WI38 (cell line): ENCODE results near the gene EVC2.

Experiments used
- H3K4me3 ChIP-seq: 2 replicates; pipeline ENCODE4 v1.5.1; 2011; ENCODE audit warnings: low read depth, mild to moderate bottlenecking, control low read depth, low read length
- TF ChIP-seq, protein P1 (sequence below): IDR thresholded peaks from 2 replicates; pipeline ENCODE4 v1.5.1; 2012; ENCODE audit warnings: low read depth, mild to moderate bottlenecking, control low read depth, low read length

The EVC2 gene

DNA sequence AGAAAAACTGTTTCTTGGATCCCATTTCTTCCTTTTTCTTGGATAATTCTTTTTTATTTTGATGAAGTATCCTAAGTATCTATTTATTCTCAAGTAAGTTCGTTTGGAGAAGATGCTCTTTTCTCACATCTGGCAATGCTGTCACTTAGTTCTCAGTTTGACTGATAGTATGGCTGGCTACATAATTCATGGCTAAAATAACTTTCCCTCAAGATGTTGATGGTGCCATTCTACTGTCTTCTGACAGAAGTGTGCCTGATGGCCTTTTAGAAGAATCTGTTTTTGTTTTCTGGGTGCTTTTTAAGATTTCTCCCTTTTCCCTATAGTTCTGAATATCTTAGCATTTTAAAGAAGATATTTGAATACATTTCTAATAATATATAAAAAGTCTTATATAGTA is 41.6 kb downstream of the EVC2 start:
- H3K4me3 ChIP-seq: no peak overlapping the region
- TF ChIP-seq, protein P1, sequence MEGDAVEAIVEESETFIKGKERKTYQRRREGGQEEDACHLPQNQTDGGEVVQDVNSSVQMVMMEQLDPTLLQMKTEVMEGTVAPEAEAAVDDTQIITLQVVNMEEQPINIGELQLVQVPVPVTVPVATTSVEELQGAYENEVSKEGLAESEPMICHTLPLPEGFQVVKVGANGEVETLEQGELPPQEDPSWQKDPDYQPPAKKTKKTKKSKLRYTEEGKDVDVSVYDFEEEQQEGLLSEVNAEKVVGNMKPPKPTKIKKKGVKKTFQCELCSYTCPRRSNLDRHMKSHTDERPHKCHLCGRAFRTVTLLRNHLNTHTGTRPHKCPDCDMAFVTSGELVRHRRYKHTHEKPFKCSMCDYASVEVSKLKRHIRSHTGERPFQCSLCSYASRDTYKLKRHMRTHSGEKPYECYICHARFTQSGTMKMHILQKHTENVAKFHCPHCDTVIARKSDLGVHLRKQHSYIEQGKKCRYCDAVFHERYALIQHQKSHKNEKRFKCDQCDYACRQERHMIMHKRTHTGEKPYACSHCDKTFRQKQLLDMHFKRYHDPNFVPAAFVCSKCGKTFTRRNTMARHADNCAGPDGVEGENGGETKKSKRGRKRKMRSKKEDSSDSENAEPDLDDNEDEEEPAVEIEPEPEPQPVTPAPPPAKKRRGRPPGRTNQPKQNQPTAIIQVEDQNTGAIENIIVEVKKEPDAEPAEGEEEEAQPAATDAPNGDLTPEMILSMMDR: no peak

DNA sequence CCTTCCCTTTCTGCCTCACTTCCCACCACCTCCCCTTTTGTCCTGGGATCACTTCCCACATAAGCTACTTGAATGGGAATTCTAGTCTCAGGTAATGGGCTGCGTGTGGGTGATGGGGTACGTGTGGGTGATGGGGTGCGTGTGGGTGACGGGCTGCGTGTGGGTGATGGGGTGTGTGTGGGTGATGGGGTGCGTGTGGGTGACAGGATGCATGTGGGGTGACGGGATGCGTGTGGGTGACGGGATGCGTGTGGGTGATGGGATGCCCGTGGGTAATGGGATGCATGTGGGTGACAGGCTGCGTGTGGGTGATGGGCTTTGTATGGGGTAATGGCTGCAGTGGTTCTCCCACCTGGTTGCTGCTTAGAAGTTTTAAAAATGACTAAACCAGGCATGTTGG is 43.6 kb downstream of the EVC2 start:
- TF ChIP-seq, protein P1: no peak
- H3K4me3 ChIP-seq: no peak overlapping the region

DNA sequence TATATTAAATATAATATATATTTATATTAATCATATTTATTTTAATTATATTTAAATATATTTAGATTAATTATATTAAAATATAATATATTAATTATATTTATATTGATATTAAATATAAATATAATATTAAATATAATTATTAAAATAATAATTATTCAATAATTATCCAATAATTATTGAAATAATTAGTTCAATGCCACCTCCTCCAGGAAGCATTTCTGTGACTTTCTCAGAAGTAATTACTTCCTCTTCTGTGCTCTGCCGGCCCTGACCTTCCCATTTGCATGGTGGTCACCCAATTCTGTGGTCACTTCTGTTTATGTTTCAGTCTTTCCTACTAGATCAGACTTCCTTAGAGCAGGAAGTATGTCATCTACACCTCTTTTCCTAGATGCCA is 45.8 kb downstream of the EVC2 start:
- no peak overlapping the region for H3K4me3 ChIP-seq
- TF ChIP-seq, protein P1: no peak

DNA sequence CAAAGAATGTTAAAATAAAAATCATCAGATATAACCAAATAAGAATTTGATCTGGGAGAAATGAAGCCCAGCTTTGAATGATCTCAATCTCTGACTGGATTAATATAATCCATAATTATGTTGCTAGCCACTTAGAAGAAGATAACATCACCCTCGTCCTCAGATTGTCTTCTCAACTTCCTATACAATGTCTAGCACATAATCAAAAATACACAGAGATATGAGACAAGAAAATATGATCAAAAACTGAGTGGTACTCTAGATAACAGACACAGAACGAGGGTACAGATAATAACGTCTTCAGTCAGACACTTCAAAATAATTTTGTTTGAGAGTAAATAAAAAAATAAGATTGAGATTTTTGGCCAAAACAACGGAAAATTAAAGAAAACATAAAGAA is 47.1 kb downstream of the EVC2 start:
- no peak overlapping the region for H3K4me3 ChIP-seq
- TF ChIP-seq, protein P1: no peak

DNA sequence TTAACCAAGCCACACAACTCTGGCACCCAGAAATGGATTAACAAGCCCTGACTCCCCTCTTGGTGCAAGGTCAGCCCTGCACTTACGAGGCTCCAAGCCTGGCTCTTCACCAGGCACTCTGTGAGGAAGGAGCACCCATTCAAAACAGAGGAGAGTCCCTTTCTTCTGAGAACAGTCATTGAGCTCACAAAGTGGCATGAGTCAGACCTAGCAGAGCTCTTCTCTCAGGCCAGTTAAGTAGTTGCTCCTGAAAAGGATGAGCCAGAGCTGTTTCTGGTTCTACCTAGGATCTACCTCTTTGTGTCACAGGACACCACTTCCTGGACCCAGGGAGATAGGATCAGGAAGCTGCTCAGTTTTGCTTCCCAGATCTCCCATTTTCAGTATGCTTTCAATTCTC is 48.2 kb downstream of the EVC2 start:
- H3K4me3 ChIP-seq: no peak overlapping the region
- TF ChIP-seq, protein P1: no peak

DNA sequence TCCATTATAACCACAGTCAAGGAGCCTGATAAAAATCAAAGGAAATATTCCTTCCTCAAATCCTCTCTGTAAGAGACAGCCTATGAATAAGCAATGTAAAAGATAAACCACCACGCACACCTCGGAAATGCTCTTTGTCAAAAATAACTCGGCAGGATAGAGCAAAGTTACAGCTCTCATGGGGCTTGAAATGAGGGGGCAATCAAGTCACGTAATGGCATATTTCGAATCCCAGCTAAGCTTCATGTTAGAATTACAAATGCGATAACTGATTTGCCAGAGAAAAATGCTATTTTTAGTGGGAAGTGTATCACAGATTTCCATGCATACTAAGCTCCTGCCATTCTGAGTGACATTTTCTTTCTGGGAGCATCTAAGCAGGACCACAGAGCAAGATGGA is 49.4 kb downstream of the EVC2 start:
- TF ChIP-seq, protein P1: no peak

DNA sequence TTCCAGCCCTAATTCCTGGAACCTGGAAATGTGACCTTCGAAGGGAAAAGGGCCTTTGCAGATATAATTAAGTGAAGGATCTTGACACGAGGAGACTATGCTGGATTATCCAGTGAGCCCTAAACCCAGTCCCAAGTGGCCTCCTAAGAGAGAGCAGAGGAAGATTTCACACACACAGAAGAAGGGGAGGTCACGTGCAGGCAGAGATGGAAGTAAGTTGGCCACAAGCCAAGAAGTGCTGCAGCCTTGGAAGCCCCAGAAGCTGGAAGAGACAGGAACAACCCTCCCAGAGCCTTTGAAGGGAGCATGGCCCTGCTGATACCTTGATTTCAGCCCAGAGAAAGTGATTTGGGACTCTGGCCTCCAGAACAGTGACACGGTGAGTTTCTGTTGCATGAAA is 51.9 kb downstream of the EVC2 start:
- no peak overlapping the region for H3K4me3 ChIP-seq
- TF ChIP-seq, protein P1: no peak

More for the DNA sequence above, 49.4 kb downstream of the EVC2 start:
- no peak overlapping the region for H3K4me3 ChIP-seq
